Calu3 (cell line): ENCODE results near the gene PPY. TPM values are rescaled to one million over a fixed set of nuclear protein-coding genes. Genes with fewer than 3 reads are reported as not detected.

Experiments used
- Bru-seq: library from RNA; stranded (reverse); fragments of 400-500 nt; gene quantifications from one replicate; lab custom pipeline; 2021; lab: Mats Ljungman, UMichigan
- BruChase-seq, 2 experiments: library from RNA; stranded (reverse); fragments of 400-500 nt; gene quantifications; one replicate each; lab custom pipeline; 2021; lab: Mats Ljungman, UMichigan
- BruUV-seq: library from RNA; stranded (reverse); fragments of 400-500 nt; replicated peaks from 2 replicates; lab custom pipeline; 2021; lab: Mats Ljungman, UMichigan
- CTCF ChIA-PET: fragments of 300-600 bp; sonication (Branson Sonifier 250); formaldehyde crosslinking; loops from one replicate; lab custom pipeline; 2022; ENCODE audit warnings: antibody characterized with exemption; lab: Charles Lee
- DNase-seq: peaks from one replicate; pipeline ENCODE4 v3.0.0; 2022
- H3K27ac Mint-ChIP-seq: one replicate; pipeline ENCODE4 v1.8.0; 2022; ENCODE audit warnings: mixed read lengths; ENCODE audit not compliant: unreplicated experiment
- H3K27me3 Mint-ChIP-seq: one replicate; pipeline ENCODE4 v1.8.0; 2022; ENCODE audit warnings: mixed read lengths; ENCODE audit not compliant: unreplicated experiment
- H3K36me3 Mint-ChIP-seq: one replicate; pipeline ENCODE4 v1.8.0; 2022; ENCODE audit warnings: mild to moderate bottlenecking, moderate library complexity, mixed read lengths; ENCODE audit not compliant: insufficient read depth, unreplicated experiment
- H3K4me1 Mint-ChIP-seq: one replicate; pipeline ENCODE4 v1.8.0; 2022; ENCODE audit warnings: mild to moderate bottlenecking, low read depth, mixed read lengths; ENCODE audit not compliant: unreplicated experiment
- H3K4me3 Mint-ChIP-seq: one replicate; pipeline ENCODE4 v1.8.0; 2022; ENCODE audit warnings: mild to moderate bottlenecking, low read depth, moderate library complexity, mixed read lengths; ENCODE audit not compliant: unreplicated experiment
- H3K9me3 Mint-ChIP-seq: one replicate; pipeline ENCODE4 v1.8.0; 2022; ENCODE audit warnings: low read depth, mixed read lengths; ENCODE audit not compliant: unreplicated experiment
- intact Hi-C: fragments of 100-400 bp; cut with micrococcal nuclease; formaldehyde crosslinking; loops from one replicate; pipeline ENCODE4 v1.10.0; 2022; ENCODE audit not compliant: unreplicated experiment
- long read RNA-seq: library from polyadenylated mRNA; stranded (forward); transcript quantifications from one replicate; pipeline ENCODE4 v2.0.0, GENCODE V29; 2022
- total RNA-seq: library from RNA; stranded (reverse); gene quantifications from 2 replicates; pipeline ENCODE4 v1.2.3, GENCODE V29; 2022
- TF ChIP-seq, protein P1 (sequence below): fragments of 200-600 bp; IDR thresholded peaks from one replicate; pipeline ENCODE4 v1.8.0; 2022; ENCODE audit warnings: antibody characterized with exemption; ENCODE audit not compliant: unreplicated experiment

PPY gene, protein sequence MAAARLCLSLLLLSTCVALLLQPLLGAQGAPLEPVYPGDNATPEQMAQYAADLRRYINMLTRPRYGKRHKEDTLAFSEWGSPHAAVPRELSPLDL
- total RNA-seq (not detected in 2 replicates), Bru-seq, nascent RNA (not detected), BruChase-seq, experiment 1, labeled RNA remaining after a 6-hour chase (not detected), BruChase-seq, experiment 2, labeled RNA remaining after a 2-hour chase (not detected)
- long read RNA-seq = 0 reads

DNA sequence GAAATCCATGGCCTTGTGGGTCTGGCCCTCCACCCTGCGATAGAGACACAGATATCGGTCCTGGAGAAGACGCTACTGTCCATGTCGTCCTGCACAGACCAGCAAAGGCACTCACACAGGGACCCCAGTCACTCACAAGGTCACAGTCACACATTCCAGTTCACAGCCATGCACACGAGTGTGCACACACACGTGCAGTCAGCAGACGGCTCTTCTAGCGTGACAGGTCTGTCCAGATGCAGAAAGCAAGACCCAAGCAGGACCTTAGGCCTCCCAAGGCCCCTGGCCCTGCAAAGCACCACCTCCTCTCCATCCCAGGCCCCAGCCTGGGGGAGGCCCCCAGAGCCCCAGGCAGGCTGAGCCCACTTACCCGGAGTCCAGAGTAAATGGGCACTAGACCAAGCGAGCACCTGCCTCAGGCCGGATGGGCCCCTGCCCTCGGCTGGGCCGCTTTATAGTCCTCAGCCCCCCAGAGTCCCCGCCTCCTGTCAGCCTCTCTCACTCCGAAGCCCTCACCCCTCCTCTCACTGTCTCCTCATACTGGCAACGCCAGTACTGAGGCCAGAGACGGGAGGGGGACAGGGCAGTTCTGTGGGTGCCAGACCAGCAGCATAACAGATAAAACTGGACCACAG is at the start of gene PPY:
Gene PPY, minus strand, starts transcription at position 426 of the 635 bp plus-strand sequence. CDS start 822 bp downstream, outside the sequence.
- intact Hi-C loops = no loop called here
- H3K27ac Mint-ChIP-seq = no peak within 1 kb of the TSS
- H3K36me3 Mint-ChIP-seq = no peaks in the 10 kb centered on the region
- CTCF ChIA-PET = no interaction called here
- peaks cover 77% of the 10 kb centered on the region for H3K27me3 Mint-ChIP-seq
- DNase-seq = no peak
- TF ChIP-seq, protein P1, sequence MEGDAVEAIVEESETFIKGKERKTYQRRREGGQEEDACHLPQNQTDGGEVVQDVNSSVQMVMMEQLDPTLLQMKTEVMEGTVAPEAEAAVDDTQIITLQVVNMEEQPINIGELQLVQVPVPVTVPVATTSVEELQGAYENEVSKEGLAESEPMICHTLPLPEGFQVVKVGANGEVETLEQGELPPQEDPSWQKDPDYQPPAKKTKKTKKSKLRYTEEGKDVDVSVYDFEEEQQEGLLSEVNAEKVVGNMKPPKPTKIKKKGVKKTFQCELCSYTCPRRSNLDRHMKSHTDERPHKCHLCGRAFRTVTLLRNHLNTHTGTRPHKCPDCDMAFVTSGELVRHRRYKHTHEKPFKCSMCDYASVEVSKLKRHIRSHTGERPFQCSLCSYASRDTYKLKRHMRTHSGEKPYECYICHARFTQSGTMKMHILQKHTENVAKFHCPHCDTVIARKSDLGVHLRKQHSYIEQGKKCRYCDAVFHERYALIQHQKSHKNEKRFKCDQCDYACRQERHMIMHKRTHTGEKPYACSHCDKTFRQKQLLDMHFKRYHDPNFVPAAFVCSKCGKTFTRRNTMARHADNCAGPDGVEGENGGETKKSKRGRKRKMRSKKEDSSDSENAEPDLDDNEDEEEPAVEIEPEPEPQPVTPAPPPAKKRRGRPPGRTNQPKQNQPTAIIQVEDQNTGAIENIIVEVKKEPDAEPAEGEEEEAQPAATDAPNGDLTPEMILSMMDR = no peak
- no TSS peak for BruUV-seq
- no peaks in the 10 kb centered on the region for H3K9me3 Mint-ChIP-seq
- peaks cover 11% of the 10 kb centered on the region for H3K4me1 Mint-ChIP-seq
- no peak within 1 kb of the TSS for H3K4me3 Mint-ChIP-seq

DNA sequence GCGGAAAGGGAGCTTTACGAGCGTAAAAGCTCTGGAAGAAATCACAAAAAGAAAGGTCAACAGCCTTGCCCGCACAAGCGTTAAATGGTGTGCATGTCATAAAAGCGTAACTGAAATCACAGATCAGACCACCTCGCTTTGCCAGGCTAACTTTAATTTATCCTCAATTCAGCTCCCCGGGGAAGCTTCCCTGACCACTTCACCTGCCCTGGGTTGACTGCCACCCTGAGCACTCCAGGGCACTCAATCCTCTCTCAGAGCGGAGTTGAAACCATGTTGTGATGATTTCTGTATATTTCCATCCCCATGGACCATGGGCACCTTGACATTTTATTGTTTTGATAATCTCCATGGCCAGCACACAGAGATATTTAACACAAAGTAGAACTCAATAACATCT is 46.0 kb upstream of the PPY start:
- no peaks in the 10 kb centered on the region for H3K36me3 Mint-ChIP-seq
- TF ChIP-seq, protein P1 = no peak
- no peak for DNase-seq
- BruUV-seq = no TSS peak
- CTCF ChIA-PET = interaction anchor here (0.8 kb wide), 1 partner anchor 16 kb away, joined by 3 read pairs; no protein-coding TSS in a partner anchor
- no peaks in the 10 kb centered on the region for H3K4me1 Mint-ChIP-seq
- peaks cover 80% of the 10 kb centered on the region for H3K27me3 Mint-ChIP-seq
- no peak overlapping the region for H3K4me3 Mint-ChIP-seq
- no peak overlapping the region for H3K27ac Mint-ChIP-seq
- no peaks in the 10 kb centered on the region for H3K9me3 Mint-ChIP-seq
- intact Hi-C loops = no loop called here

DNA sequence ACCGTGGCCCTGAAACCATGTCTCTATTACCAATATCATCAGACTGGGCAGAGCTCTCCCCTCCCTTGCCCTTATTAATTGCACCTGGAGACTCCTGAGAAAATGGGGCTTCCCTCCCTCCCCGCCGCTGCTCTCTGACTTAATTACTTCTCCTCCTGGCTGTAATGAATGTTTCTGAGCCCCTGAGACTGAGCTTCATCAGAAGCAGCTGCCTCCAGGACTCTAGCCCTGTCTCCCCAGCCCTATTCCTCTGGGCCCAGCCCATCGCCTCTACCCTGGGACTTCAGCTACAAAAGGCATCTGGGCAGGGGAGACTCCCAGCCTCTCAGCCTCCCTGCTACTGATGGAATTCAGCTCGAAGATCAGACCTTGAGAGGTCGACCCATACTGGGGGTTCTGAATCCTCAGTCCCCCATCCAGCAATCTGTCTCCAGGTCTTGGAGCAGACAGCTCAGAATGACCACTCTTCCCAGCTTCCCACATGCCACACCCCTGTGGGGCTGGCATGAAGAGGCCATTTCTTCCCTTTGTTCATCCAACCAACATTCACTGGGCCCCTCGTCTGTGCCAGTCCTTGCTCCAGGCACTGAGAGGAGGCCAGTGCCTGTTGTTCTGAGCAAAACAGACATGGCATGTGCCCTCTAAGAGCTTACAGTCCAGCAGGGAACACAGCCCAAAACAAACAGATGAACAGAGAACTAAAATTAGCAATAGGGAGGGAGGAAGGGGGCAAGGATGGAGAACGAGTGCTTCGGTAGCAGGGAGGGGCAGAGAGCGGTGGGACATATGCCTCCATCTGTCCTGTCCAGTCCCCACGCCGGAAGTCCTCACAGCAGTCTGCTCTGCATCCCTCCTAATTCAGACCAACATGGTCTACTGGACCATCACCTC is 45.1 kb upstream of the PPY start:
- intact Hi-C loops = no loop called here
- TF ChIP-seq, protein P1 = no peak
- Mint-ChIP-seq H3K27ac (no peak overlapping the region), H3K4me3 (no peak overlapping the region), H3K27me3 (peaks cover 89% of the 10 kb centered on the region), H3K36me3 (no peaks in the 10 kb centered on the region), H3K9me3 (no peaks in the 10 kb centered on the region), H3K4me1 (no peaks in the 10 kb centered on the region)
- no peak for DNase-seq
- CTCF ChIA-PET = interaction anchor here (0.8 to 0.9 kb wide), 2 partner anchors 15 to 44 kb away, joined by 3 read pairs; no protein-coding TSS in a partner anchor
- BruUV-seq = no TSS peak

DNA sequence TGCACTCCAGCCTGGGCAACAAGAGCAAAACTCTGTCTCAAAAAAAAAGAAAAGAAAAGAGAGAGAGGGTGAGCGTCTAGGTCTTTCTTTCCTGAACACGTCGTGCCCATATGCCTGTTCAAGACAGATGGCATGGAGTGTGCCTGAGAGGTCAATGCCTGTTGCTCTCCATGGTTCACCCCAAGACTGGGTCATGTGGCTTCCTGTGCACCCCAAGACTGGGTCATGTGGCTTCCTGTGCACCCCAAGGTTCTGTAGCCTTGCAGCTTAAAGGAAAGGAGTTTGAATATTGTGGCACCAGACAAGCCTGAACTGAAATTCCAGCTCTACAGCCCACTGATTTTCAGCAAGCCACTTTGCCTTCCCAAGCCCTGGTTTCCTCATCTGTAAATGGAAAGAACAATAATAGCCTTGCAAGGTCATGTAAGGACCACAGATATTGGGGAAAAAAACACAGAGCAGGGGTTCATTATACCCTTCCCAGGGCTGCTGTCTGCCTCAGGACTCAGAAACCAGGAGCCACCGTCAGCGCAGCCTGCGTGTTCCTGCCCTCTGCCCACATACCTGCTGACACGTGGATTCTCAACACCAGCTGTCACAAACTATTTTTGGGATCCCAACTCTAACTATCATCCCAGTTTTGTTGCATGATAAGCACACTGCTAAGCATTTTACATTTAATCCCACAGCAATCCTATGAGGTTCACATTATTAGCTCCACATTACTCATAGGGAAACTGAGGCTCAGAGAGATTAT is 44.1 kb upstream of the PPY start:
- Mint-ChIP-seq H3K9me3 (no peaks in the 10 kb centered on the region), H3K27me3 (peaks cover 92% of the 10 kb centered on the region), H3K27ac (no peak overlapping the region), H3K36me3 (no peaks in the 10 kb centered on the region), H3K4me1 (no peaks in the 10 kb centered on the region), H3K4me3 (no peak overlapping the region)
- BruUV-seq = no TSS peak
- TF ChIP-seq, protein P1 = no peak
- DNase-seq = no peak
- CTCF ChIA-PET = interaction anchor here (0.5 to 0.9 kb wide), 3 partner anchors 23 to 617 kb away, joined by 3 read pairs; no protein-coding TSS in a partner anchor
- intact Hi-C loops = no loop called here
